ENCODE data around the gene KCTD1.

Gene KCTD1

DNA sequence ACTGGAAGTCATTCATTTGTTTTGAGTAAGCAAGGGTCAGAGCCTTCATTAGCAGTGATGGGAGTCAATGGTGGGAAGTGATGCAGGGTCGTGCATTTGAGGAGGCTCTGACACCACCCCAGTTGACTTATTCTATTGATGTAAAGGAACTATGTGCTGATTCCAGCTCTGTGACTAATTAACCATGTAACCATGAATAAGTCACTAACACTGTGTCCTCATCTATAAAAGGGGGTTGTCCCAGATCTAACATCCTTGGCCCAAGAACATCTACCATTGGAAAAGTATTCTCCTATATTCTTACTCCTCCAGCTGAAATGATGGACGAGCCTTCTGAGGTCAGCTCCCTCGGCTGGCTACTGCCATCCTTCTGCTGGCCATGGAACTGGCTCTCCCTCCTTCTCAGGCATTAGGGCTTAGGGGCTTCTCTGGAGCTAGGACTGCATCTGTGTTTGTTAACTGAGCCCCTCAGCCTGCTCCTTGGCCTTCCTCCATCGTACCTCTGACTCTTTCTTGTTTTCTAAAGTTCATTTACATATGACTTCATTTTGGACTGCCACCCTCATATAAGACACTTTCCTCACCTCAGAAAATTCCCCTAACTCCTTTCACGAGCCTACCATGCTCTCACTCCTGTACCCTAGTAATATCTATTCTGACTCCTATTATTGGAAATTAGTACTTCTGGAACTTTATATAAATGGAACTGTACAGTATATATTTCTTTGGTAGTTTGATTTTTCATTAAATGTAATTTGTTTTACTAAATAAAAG is 115.5 kb downstream of the KCTD1 start:
- H3K27me3 ChIP-seq (ENCODE audit: insufficient read depth, low read length, poor library complexity, severe bottlenecking): no peaks in the 10 kb centered on the region
- TF ChIP-seq EZH2phosphoT487 (IDR thresholded peaks at IDR 0.05; ENCODE audit: borderline replicate concordance): no peak
- TF ChIP-seq, protein P1, sequence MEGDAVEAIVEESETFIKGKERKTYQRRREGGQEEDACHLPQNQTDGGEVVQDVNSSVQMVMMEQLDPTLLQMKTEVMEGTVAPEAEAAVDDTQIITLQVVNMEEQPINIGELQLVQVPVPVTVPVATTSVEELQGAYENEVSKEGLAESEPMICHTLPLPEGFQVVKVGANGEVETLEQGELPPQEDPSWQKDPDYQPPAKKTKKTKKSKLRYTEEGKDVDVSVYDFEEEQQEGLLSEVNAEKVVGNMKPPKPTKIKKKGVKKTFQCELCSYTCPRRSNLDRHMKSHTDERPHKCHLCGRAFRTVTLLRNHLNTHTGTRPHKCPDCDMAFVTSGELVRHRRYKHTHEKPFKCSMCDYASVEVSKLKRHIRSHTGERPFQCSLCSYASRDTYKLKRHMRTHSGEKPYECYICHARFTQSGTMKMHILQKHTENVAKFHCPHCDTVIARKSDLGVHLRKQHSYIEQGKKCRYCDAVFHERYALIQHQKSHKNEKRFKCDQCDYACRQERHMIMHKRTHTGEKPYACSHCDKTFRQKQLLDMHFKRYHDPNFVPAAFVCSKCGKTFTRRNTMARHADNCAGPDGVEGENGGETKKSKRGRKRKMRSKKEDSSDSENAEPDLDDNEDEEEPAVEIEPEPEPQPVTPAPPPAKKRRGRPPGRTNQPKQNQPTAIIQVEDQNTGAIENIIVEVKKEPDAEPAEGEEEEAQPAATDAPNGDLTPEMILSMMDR (conservative IDR thresholded peaks at IDR 0.05; ENCODE audit: low read length): no peak
- H3K9me2 ChIP-seq (replicated peaks; ENCODE audit: low read depth, low read length): no peaks in the 10 kb centered on the region
- H4K20me1 ChIP-seq (ENCODE audit: insufficient read depth, low read length, poor library complexity, severe bottlenecking): no peaks in the 10 kb centered on the region
- no peaks in the 10 kb centered on the region for H3F3A ChIP-seq (ENCODE audit: low read depth)
- no peak overlapping the region for H2AFZ ChIP-seq (ENCODE audit: low read length)
- H3K4me3 ChIP-seq (ENCODE audit: low read length, poor library complexity, severe bottlenecking): no peak overlapping the region
- no peak overlapping the region for H3K4me2 ChIP-seq (ENCODE audit: low read depth, low read length, poor library complexity, severe bottlenecking)
- H3K79me2 ChIP-seq (ENCODE audit: insufficient read depth, low read length): no peaks in the 10 kb centered on the region
- H3K4me1 ChIP-seq (ENCODE audit: insufficient read depth, low read length, poor library complexity, severe bottlenecking): no peaks in the 10 kb centered on the region
- H3K36me3 ChIP-seq (ENCODE audit: insufficient read depth, low read length): no peaks in the 10 kb centered on the region
- no peak overlapping the region for H3K9ac ChIP-seq (ENCODE audit: low read depth, low read length, poor library complexity, severe bottlenecking)
- H3K9me3 ChIP-seq (ENCODE audit: insufficient read depth, low read depth, low read length): no peaks in the 10 kb centered on the region

DNA sequence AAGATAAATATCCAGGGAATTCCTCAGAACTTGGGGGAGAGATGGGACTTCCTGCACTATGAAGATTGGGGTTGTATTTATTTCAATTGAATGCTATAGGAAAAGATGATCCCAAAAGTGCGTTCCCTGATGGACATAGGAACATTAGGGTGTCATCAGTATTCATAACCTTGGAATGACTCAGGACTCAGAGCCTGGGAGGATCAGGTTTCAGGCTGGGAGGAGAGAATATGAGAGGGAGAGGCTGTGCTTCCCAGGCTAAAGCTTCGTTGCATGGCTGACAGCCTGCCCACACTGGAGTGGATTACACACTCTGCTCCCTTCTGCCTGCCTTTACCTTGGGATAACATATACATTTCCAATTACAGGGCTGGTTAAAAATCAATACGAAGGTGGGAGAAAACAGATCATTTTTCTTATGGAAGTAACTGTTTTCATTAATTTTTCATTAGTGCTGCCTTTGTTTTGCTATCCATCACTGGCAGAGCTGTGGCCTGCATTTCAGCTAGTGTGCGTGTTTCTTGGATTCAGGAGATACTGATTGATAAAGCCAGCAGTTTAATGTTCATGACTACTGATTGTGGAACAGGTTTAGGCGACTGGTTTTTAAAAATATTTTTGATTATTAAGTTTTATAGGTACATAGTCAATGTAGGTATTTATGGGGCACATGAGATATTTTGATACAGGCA is 118.7 kb downstream of the KCTD1 start:
- Histone ChIP-seq H3K9ac (ENCODE audit: low read depth, low read length, poor library complexity, severe bottlenecking) (no peak overlapping the region), H2AFZ (ENCODE audit: low read length) (no peak overlapping the region), H3K27me3 (ENCODE audit: insufficient read depth, low read length, poor library complexity, severe bottlenecking) (no peaks in the 10 kb centered on the region), H3K9me3 (ENCODE audit: insufficient read depth, low read depth, low read length) (no peaks in the 10 kb centered on the region), H3K36me3 (ENCODE audit: insufficient read depth, low read length) (no peaks in the 10 kb centered on the region), H3K9me2 (replicated peaks; ENCODE audit: low read depth, low read length) (no peaks in the 10 kb centered on the region), H3F3A (ENCODE audit: low read depth) (no peaks in the 10 kb centered on the region), H3K4me3 (ENCODE audit: low read length, poor library complexity, severe bottlenecking) (no peak overlapping the region), H4K20me1 (ENCODE audit: insufficient read depth, low read length, poor library complexity, severe bottlenecking) (no peaks in the 10 kb centered on the region), H3K4me2 (ENCODE audit: low read depth, low read length, poor library complexity, severe bottlenecking) (no peak overlapping the region), H3K79me2 (ENCODE audit: insufficient read depth, low read length) (no peaks in the 10 kb centered on the region), H3K4me1 (ENCODE audit: insufficient read depth, low read length, poor library complexity, severe bottlenecking) (no peaks in the 10 kb centered on the region)
- TF ChIP-seq, protein P1 (conservative IDR thresholded peaks at IDR 0.05; ENCODE audit: low read length): no peak
- TF ChIP-seq EZH2phosphoT487 (IDR thresholded peaks at IDR 0.05; ENCODE audit: borderline replicate concordance): no peak

DNA sequence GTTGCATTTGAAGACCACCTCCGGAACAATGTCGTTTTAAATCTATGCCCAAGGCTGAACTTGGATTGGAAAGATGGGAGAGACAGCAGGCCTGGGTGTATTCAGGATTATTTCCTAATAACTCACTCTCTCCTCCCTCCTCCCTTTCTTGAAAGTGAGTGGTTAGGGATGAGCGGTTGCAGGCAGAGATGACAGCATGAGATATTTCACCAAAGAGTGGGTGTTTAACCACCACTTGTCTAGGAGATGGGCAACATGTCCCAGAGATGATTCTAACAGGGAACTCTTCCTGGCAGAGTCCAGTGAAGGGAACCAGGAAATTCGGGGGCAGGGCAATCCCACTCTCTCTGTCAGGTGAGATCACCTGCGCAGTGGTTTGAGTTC is 123.2 kb downstream of the KCTD1 start:
- Histone ChIP-seq H3K4me2 (ENCODE audit: low read depth, low read length, poor library complexity, severe bottlenecking) (no peak overlapping the region), H4K20me1 (ENCODE audit: insufficient read depth, low read length, poor library complexity, severe bottlenecking) (no peaks in the 10 kb centered on the region), H3K9ac (ENCODE audit: low read depth, low read length, poor library complexity, severe bottlenecking) (no peak overlapping the region), H3K79me2 (ENCODE audit: insufficient read depth, low read length) (no peaks in the 10 kb centered on the region), H3K9me2 (replicated peaks; ENCODE audit: low read depth, low read length) (no peaks in the 10 kb centered on the region), H3K4me1 (ENCODE audit: insufficient read depth, low read length, poor library complexity, severe bottlenecking) (no peaks in the 10 kb centered on the region), H3K9me3 (ENCODE audit: insufficient read depth, low read depth, low read length) (no peaks in the 10 kb centered on the region), H3F3A (ENCODE audit: low read depth) (no peaks in the 10 kb centered on the region), H3K4me3 (ENCODE audit: low read length, poor library complexity, severe bottlenecking) (no peak overlapping the region), H2AFZ (ENCODE audit: low read length) (no peak overlapping the region), H3K27me3 (ENCODE audit: insufficient read depth, low read length, poor library complexity, severe bottlenecking) (no peaks in the 10 kb centered on the region), H3K36me3 (ENCODE audit: insufficient read depth, low read length) (no peaks in the 10 kb centered on the region)
- TF ChIP-seq, protein P1 (conservative IDR thresholded peaks at IDR 0.05; ENCODE audit: low read length): no peak
- TF ChIP-seq EZH2phosphoT487 (IDR thresholded peaks at IDR 0.05; ENCODE audit: borderline replicate concordance): no peak
